ENCODE results near the gene WNT3. TPM values are rescaled to one million over a fixed set of nuclear protein-coding genes. Genes with fewer than 3 reads are reported as not detected.

WNT3 gene
- total RNA-seq, 1 donor from 2014 or later = 3.3 TPM

- intact Hi-C loops (cut with DNase I) = no loop called here
- ATAC-seq = no peak
- no peak for TF ChIP-seq CTCF (IDR thresholded peaks at IDR 0.05)
- Histone ChIP-seq H3K36me3 (peaks cover 16% of the 10 kb centered on the region), H3K27ac (no peak overlapping the region), H3K9me3 (no peaks in the 10 kb centered on the region), H3K27me3 (no peaks in the 10 kb centered on the region), H3K4me1 (no peaks in the 10 kb centered on the region), H3K4me3 (no peak overlapping the region)
- DNase-seq = no peak
These were observed 82.4 kb downstream of the WNT3 start for GRCh38 chr17:46736100-46736499.

GRCh38 chr17:46733837-46734475 lies 84.5 kb downstream of the WNT3 start:
- no peak for ATAC-seq
- intact Hi-C loops (cut with DNase I) = no loop called here
- TF ChIP-seq CTCF (IDR thresholded peaks at IDR 0.05) = no peak

GRCh38 chr17:46732754-46733398 lies 85.6 kb downstream of the WNT3 start:
- H3K27ac ChIP-seq = no peak overlapping the region
- TF ChIP-seq CTCF (IDR thresholded peaks at IDR 0.05) = no peak
- ATAC-seq (no peak), DNase-seq (no peak)
- no peaks in the 10 kb centered on the region for H3K9me3 ChIP-seq
- H3K36me3 ChIP-seq = peaks cover 38% of the 10 kb centered on the region
- H3K4me1 ChIP-seq = no peaks in the 10 kb centered on the region
- H3K4me3 ChIP-seq = no peak overlapping the region
- intact Hi-C loops (cut with DNase I) = no loop called here
- no peaks in the 10 kb centered on the region for H3K27me3 ChIP-seq

More at GRCh38 chr17:46733837-46734475, 84.5 kb downstream of the WNT3 start:
- H3K9me3 ChIP-seq = no peaks in the 10 kb centered on the region
- H3K4me3 ChIP-seq = no peak overlapping the region
- peaks cover 28% of the 10 kb centered on the region for H3K36me3 ChIP-seq
- H3K4me1 ChIP-seq = no peaks in the 10 kb centered on the region
- no peak for DNase-seq
- H3K27me3 ChIP-seq = no peaks in the 10 kb centered on the region
- no peak overlapping the region for H3K27ac ChIP-seq

- Histone ChIP-seq H3K9me3 (no peaks in the 10 kb centered on the region), H3K36me3 (peaks cover 45% of the 10 kb centered on the region), H3K27ac (no peak overlapping the region), H3K27me3 (no peaks in the 10 kb centered on the region), H3K4me1 (no peaks in the 10 kb centered on the region), H3K4me3 (no peak overlapping the region)
- TF ChIP-seq CTCF (IDR thresholded peaks at IDR 0.05) = no peak
- DNase-seq = no peak
- no peak for ATAC-seq
- intact Hi-C loops (cut with DNase I) = no loop called here
These were observed 86.3 kb downstream of the WNT3 start for GRCh38 chr17:46732160-46732559.

- ATAC-seq (no peak), DNase-seq (no peak)
- H3K27ac ChIP-seq = no peak overlapping the region
- peaks cover 58% of the 10 kb centered on the region for H3K36me3 ChIP-seq
- H3K4me3 ChIP-seq = no peak overlapping the region
- no peaks in the 10 kb centered on the region for H3K9me3 ChIP-seq
- no peak for TF ChIP-seq CTCF (IDR thresholded peaks at IDR 0.05)
- no peaks in the 10 kb centered on the region for H3K4me1 ChIP-seq
- no peaks in the 10 kb centered on the region for H3K27me3 ChIP-seq
- intact Hi-C loops (cut with DNase I) = no loop called here
These were observed 87.8 kb downstream of the WNT3 start for GRCh38 chr17:46730679-46731078.
